Chondrocyte (in vitro differentiated cells): ENCODE results near the gene RB1. TPM values are rescaled to one million over a fixed set of nuclear protein-coding genes. Genes with fewer than 3 reads are reported as not detected.

ENCODE experiments used
- DNase-seq: peaks from one replicate; pipeline ENCODE4 v3.0.0; 2021; ENCODE audit warnings: mixed read lengths, low spot score
- H3K27ac Mint-ChIP-seq: one replicate; pipeline ENCODE4 v1.8.0; 2021; ENCODE audit warnings: mild to moderate bottlenecking, moderate library complexity, mixed read lengths; ENCODE audit not compliant: unreplicated experiment
- H3K27me3 Mint-ChIP-seq: 2 replicates; pipeline ENCODE4 v1.8.0; 2021; ENCODE audit warnings: low read depth, mixed read lengths
- H3K36me3 Mint-ChIP-seq: 2 replicates; pipeline ENCODE4 v1.8.0; 2021; ENCODE audit warnings: low read depth, mixed read lengths
- H3K4me1 Mint-ChIP-seq: 2 replicates; pipeline ENCODE4 v1.8.0; 2021; ENCODE audit warnings: low read depth, mild to moderate bottlenecking, mixed read lengths
- H3K4me3 Mint-ChIP-seq: one replicate; pipeline ENCODE4 v1.8.0; 2021; ENCODE audit warnings: mild to moderate bottlenecking, moderate library complexity, mixed read lengths; ENCODE audit not compliant: unreplicated experiment
- H3K9me3 Mint-ChIP-seq: 2 replicates; pipeline ENCODE4 v1.8.0; 2021; ENCODE audit warnings: low read depth, mixed read lengths
- total RNA-seq: library from RNA; stranded (reverse); gene quantifications from 3 replicates; pipeline ENCODE4 v1.2.1, GENCODE V29; 2021
- TF ChIP-seq, protein P1 (sequence below): fragments of 200-600 bp; sonication (generic); IDR thresholded peaks from 2 replicates; pipeline ENCODE4 v1.5.0; 2021; ENCODE audit warnings: antibody characterized with exemption, mild to moderate bottlenecking, moderate library complexity

Gene RB1
- total RNA-seq, 1 donor from 2014 or later = 33.4 TPM

DNA sequence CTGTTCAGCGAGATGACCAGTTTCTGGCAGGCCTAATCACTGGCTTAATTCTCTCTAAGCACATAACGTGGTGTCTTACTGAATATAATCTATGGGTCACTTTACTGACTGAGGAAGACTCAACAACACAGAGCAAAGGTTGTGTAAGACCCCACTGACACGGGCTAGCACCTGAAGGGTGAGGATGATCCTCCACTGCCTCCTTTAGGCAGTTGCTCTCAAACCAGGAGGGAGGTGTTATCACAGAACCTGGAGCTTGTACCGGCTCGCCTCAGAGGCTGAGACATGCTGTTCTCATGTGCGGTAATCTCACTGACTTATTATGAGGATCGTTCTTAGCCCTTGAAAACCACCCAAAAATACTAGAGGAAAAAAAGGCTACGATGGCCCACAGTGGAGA is 201.1 kb downstream of the RB1 start:
- TF ChIP-seq, protein P1, sequence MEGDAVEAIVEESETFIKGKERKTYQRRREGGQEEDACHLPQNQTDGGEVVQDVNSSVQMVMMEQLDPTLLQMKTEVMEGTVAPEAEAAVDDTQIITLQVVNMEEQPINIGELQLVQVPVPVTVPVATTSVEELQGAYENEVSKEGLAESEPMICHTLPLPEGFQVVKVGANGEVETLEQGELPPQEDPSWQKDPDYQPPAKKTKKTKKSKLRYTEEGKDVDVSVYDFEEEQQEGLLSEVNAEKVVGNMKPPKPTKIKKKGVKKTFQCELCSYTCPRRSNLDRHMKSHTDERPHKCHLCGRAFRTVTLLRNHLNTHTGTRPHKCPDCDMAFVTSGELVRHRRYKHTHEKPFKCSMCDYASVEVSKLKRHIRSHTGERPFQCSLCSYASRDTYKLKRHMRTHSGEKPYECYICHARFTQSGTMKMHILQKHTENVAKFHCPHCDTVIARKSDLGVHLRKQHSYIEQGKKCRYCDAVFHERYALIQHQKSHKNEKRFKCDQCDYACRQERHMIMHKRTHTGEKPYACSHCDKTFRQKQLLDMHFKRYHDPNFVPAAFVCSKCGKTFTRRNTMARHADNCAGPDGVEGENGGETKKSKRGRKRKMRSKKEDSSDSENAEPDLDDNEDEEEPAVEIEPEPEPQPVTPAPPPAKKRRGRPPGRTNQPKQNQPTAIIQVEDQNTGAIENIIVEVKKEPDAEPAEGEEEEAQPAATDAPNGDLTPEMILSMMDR = no peak

GRCh38 chr13:48505012-48505411 is 201.5 kb downstream of the RB1 start:
- Mint-ChIP-seq H3K27me3 (no peaks in the 10 kb centered on the region), H3K4me1 (peaks cover 12% of the 10 kb centered on the region), H3K27ac (no peak overlapping the region), H3K9me3 (no peaks in the 10 kb centered on the region), H3K4me3 (no peak overlapping the region), H3K36me3 (peaks cover 11% of the 10 kb centered on the region)
- TF ChIP-seq, protein P1 = no peak
- no peak for DNase-seq

More for the DNA sequence above, 201.1 kb downstream of the RB1 start:
- H3K4me1 Mint-ChIP-seq = peaks cover 14% of the 10 kb centered on the region
- H3K36me3 Mint-ChIP-seq = peaks cover 11% of the 10 kb centered on the region
- no peak for DNase-seq
- no peak overlapping the region for H3K27ac Mint-ChIP-seq
- no peaks in the 10 kb centered on the region for H3K27me3 Mint-ChIP-seq
- no peak overlapping the region for H3K4me3 Mint-ChIP-seq
- no peaks in the 10 kb centered on the region for H3K9me3 Mint-ChIP-seq

DNA sequence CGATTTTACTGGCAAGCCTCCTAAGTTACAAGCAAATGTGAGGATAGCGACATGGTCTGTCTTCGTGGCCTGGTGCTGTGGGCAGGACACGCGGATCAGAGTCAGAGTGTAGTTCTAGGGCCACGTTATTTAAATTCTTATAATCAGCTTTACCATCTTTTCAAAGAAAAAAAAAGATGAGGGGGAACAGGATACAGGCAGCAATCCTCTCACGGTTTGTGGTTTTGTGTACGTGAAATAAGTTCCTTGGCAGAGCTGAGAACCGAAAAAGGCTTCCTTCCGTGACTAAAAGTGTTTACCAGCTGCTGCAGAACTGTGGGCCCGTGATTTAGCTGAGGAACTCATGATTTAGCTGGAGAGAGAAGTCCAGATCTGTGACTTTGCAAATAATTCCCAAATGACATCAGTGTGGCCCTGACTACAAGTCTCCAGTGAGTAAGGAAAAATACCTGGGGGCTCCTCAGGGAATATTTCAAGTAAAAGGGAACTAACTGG is 202.1 kb downstream of the RB1 start:
- Mint-ChIP-seq H3K27me3 (no peaks in the 10 kb centered on the region), H3K9me3 (no peaks in the 10 kb centered on the region), H3K4me3 (no peak overlapping the region), H3K36me3 (peaks cover 11% of the 10 kb centered on the region), H3K4me1 (peaks cover 9% of the 10 kb centered on the region), H3K27ac (no peak overlapping the region)
- TF ChIP-seq, protein P1 = no peak
- DNase-seq = no peak

DNA sequence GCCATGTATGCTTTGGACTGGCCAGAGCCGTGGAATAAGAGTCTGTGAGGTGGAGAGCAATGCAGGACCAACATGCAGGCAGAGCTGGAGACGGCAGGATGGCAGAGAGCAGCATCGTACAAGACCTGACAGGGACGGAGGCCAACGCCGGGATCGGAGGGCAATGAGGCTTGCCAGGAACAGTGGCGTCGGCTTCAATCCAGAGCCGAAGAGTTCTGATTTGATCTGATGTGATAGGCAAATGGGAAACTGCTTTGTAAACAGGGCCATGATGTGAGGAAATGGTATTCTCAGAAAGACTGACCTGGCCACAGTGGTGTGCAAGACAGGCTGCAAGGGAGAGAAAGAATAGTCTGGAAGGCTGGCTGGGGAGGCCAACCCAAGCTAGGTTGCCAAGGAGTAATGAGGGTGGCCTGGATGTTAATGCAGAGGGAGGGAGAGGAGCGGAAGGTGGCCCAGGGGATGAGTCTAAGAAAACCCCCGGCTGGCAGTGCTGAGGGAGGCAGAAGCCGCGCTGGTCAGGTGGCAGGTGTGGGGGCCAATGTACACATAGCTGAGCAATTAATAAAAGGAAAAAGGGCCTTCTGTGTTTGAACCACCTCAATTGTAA is 202.6 kb downstream of the RB1 start:
- peaks cover 3% of the 10 kb centered on the region for H3K4me1 Mint-ChIP-seq
- peaks cover 11% of the 10 kb centered on the region for H3K36me3 Mint-ChIP-seq
- no peak for DNase-seq
- H3K27me3 Mint-ChIP-seq = no peaks in the 10 kb centered on the region
- TF ChIP-seq, protein P1 = no peak
- H3K9me3 Mint-ChIP-seq = no peaks in the 10 kb centered on the region
- H3K4me3 Mint-ChIP-seq = no peak overlapping the region
- no peak overlapping the region for H3K27ac Mint-ChIP-seq

- no peaks in the 10 kb centered on the region for H3K9me3 Mint-ChIP-seq
- H3K27me3 Mint-ChIP-seq = no peaks in the 10 kb centered on the region
- TF ChIP-seq, protein P1 = no peak
- H3K4me1 Mint-ChIP-seq = peaks cover 10% of the 10 kb centered on the region
- DNase-seq = no peak
- H3K27ac Mint-ChIP-seq = no peak overlapping the region
- peaks cover 8% of the 10 kb centered on the region for H3K36me3 Mint-ChIP-seq
- H3K4me3 Mint-ChIP-seq = no peak overlapping the region
Measured at GRCh38 chr13:48507021-48507420, 203.5 kb downstream of the RB1 start.
